ENCODE data around the gene ZNF557.
"Not testable (repeated sequence)": the region's sequence is repeated elsewhere in the genome, so short reads cannot be mapped to it uniquely, and the experiment has no call there.

ZNF557 gene

DNA sequence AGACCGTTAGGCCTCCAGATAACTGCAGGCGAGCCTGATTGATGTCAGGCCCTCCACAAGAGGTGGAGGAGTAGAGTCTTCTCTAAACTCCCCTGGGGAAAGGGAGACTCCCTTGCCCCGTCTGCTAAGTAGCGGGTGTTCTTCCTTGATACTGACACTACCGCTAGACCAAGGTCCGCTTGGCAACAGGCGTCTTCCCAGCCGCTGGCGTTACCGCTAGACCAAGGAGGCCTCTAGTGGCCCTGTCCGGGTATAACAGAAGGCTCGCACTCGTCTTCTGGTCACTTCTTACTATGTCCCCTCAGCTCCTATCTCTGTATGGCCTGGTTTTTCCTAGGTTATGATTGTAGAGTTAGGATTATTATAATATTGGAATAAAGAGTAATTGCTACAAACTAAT, 2.4 kb upstream of the ZNF557 start:
- not testable (repeated sequence) for H2AK5ac ChIP-seq (ENCODE audit: low read length); H4K91ac ChIP-seq (ENCODE audit: low read depth, low read length); H2AFZ ChIP-seq (ENCODE audit: insufficient read depth, low read length, poor library complexity); H4K12ac ChIP-seq (ENCODE audit: low read depth, low read length); H2BK120ac ChIP-seq (ENCODE audit: insufficient read depth, low read length, poor library complexity); H3K9me3 ChIP-seq (ENCODE audit: insufficient read depth, low read depth, low read length); H3K4ac ChIP-seq (ENCODE audit: low read depth, low read length); H4K8ac ChIP-seq (ENCODE audit: low read depth, low read length); H2BK12ac ChIP-seq (ENCODE audit: low read length); H3K4me1 ChIP-seq (ENCODE audit: control insufficient read depth in 1 of 2, insufficient read depth in 2 of 2, low read length in 2 of 2); H3K23ac ChIP-seq (ENCODE audit: low read length); H3K18ac ChIP-seq (ENCODE audit: low read length); H2BK5ac ChIP-seq (ENCODE audit: low read depth, low read length, poor library complexity); H3K4me2 ChIP-seq (ENCODE audit: low read length); H3K79me1 ChIP-seq (ENCODE audit: low read length); H3K4me3 ChIP-seq (ENCODE audit: low read depth, low read length); H3K79me2 ChIP-seq (ENCODE audit: control insufficient read depth, insufficient read depth, low read length, poor library complexity); H3K36me3 ChIP-seq (ENCODE audit: control insufficient read depth in 1 of 2, insufficient read depth in 2 of 2, low read length in 2 of 2); H3K14ac ChIP-seq (ENCODE audit: low read length); H3K27ac ChIP-seq (ENCODE audit: low read depth, low read length); H3K27me3 ChIP-seq (ENCODE audit: insufficient read depth, low read length); H3K9ac ChIP-seq (ENCODE audit: low read length)
- WGBS (ENCODE audit: extremely low coverage, insufficient coverage, insufficient read length) = no CpG with 5 or more reads among the region's 13 CpGs
- peak; percentile 16 to 56 for DNase-seq

- DNase-seq = peak in 1 of 2 donors; percentile 60
- Histone ChIP-seq H3K79me2 (ENCODE audit: control insufficient read depth, insufficient read depth, low read length, poor library complexity) (peaks cover 4% of the 10 kb centered on the region), H3K4ac (ENCODE audit: low read depth, low read length) (no peak overlapping the region), H3K79me1 (ENCODE audit: low read length) (peaks cover 6% of the 10 kb centered on the region), H3K18ac (ENCODE audit: low read length) (no peak overlapping the region), H2BK120ac (ENCODE audit: insufficient read depth, low read length, poor library complexity) (no peak overlapping the region), H3K27me3 (ENCODE audit: insufficient read depth, low read length) (no peaks in the 10 kb centered on the region), H2AFZ (ENCODE audit: insufficient read depth, low read length, poor library complexity) (no peak overlapping the region), H3K9ac (ENCODE audit: low read length) (no peak overlapping the region), H2AK5ac (ENCODE audit: low read length) (no peak overlapping the region), H2BK5ac (ENCODE audit: low read depth, low read length, poor library complexity) (no peak overlapping the region), H3K27ac (ENCODE audit: low read depth, low read length) (no peak overlapping the region), H2BK12ac (ENCODE audit: low read length) (no peak overlapping the region), H3K23ac (ENCODE audit: low read length) (no peak overlapping the region), H4K12ac (ENCODE audit: low read depth, low read length) (no peak overlapping the region), H3K14ac (ENCODE audit: low read length) (no peak overlapping the region), H3K9me3 (ENCODE audit: insufficient read depth, low read depth, low read length) (peaks cover 4% of the 10 kb centered on the region), H3K4me3 (ENCODE audit: low read depth, low read length) (no peak overlapping the region), H4K8ac (ENCODE audit: low read depth, low read length) (no peak overlapping the region), H3K36me3 (ENCODE audit: control insufficient read depth in 1 of 2, insufficient read depth in 2 of 2, low read length in 2 of 2) (peaks cover 4 to 8% of the 10 kb centered on the region in 2 experiments), H3K4me2 (ENCODE audit: low read length) (no peak overlapping the region), H4K91ac (ENCODE audit: low read depth, low read length) (no peak overlapping the region), H3K4me1 (ENCODE audit: control insufficient read depth in 1 of 2, insufficient read depth in 2 of 2, low read length in 2 of 2) (peaks cover 0 to 3% of the 10 kb centered on the region in 2 experiments)
- no CpG with 5 or more reads among the region's 2 CpGs for WGBS (ENCODE audit: extremely low coverage, insufficient coverage, insufficient read length)
Observed at GRCh38 chr19:7067716-7068115, 1.8 kb upstream of the ZNF557 start.

DNA sequence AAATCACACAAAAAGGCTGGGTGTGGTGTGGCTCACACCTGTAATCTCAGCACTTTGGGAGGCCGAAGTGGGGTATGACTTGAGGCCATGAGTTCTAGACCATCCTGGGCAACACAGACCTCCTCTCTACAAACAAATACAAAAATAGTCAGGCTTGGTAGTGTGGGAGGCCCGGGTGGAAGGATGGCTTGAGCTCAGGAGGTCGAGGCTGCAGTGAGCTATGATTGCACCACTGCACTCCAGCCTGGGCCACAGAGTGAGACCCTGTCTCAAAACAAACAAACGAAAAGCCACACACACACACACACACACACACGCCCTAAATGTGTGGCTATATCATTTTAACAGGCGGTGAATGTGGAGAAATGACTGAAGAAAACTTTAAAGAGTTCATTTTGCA, 904 bp upstream of the ZNF557 start:
- Histone ChIP-seq H3K4ac (ENCODE audit: low read depth, low read length) (no peak overlapping the region), H4K12ac (ENCODE audit: low read depth, low read length) (no peak overlapping the region), H2AK5ac (ENCODE audit: low read length) (no peak overlapping the region), H4K8ac (ENCODE audit: low read depth, low read length) (peak overlapping the region; percentile 85), H3K18ac (ENCODE audit: low read length) (no peak overlapping the region), H3K4me3 (ENCODE audit: low read depth, low read length) (no peak overlapping the region), H2BK5ac (ENCODE audit: low read depth, low read length, poor library complexity) (no peak overlapping the region), H3K9ac (ENCODE audit: low read length) (no peak overlapping the region), H3K79me1 (ENCODE audit: low read length) (peaks cover 6% of the 10 kb centered on the region), H3K27ac (ENCODE audit: low read depth, low read length) (no peak overlapping the region), H3K9me3 (ENCODE audit: insufficient read depth, low read depth, low read length) (peaks cover 4% of the 10 kb centered on the region), H3K4me1 (ENCODE audit: control insufficient read depth in 1 of 2, insufficient read depth in 2 of 2, low read length in 2 of 2) (peaks cover 2 to 3% of the 10 kb centered on the region in 2 experiments), H3K36me3 (ENCODE audit: control insufficient read depth in 1 of 2, insufficient read depth in 2 of 2, low read length in 2 of 2) (peaks cover 10 to 13% of the 10 kb centered on the region in 2 experiments), H3K4me2 (ENCODE audit: low read length) (peak overlapping the region; percentile 54), H3K79me2 (ENCODE audit: control insufficient read depth, insufficient read depth, low read length, poor library complexity) (peaks cover 4% of the 10 kb centered on the region), H3K27me3 (ENCODE audit: insufficient read depth, low read length) (no peaks in the 10 kb centered on the region), H4K91ac (ENCODE audit: low read depth, low read length) (no peak overlapping the region), H2AFZ (ENCODE audit: insufficient read depth, low read length, poor library complexity) (no peak overlapping the region), H3K14ac (ENCODE audit: low read length) (no peak overlapping the region), H2BK12ac (ENCODE audit: low read length) (no peak overlapping the region), H3K23ac (ENCODE audit: low read length) (no peak overlapping the region), H2BK120ac (ENCODE audit: insufficient read depth, low read length, poor library complexity) (no peak overlapping the region)
- DNase-seq = no peak
- no CpG with 5 or more reads among the region's 6 CpGs for WGBS (ENCODE audit: extremely low coverage, insufficient coverage, insufficient read length)

DNA sequence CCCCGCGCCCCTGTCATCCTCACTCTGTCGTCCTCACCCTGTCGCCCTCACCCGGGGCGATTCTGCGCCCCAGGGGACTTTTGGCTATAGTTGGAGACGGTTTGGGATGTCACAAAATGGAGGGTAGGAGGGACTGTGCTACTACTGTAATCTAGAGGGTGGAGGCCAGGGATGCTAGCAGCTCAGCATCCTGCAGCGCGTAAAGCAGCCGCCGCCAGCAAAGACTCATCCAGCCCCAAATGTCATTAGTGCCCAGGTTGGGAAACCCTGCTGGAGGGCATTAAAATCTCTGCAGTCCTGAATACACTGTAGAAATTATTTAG, 362 bp downstream of the ZNF557 start:
- peaks cover 4% of the 10 kb centered on the region for H3K79me2 ChIP-seq (ENCODE audit: control insufficient read depth, insufficient read depth, low read length, poor library complexity)

More for the DNA sequence above, 362 bp downstream of the ZNF557 start:
- peak overlapping the region; percentile 63 for H3K18ac ChIP-seq (ENCODE audit: low read length)
- peak overlapping the region; percentile 26 for H3K4ac ChIP-seq (ENCODE audit: low read depth, low read length)
- H3K14ac ChIP-seq (ENCODE audit: low read length) = peak overlapping the region; percentile 88
- H3K9ac ChIP-seq (ENCODE audit: low read length) = peak overlapping the region; percentile 93
- WGBS (ENCODE audit: extremely low coverage, insufficient coverage, insufficient read length) = no CpG with 5 or more reads among the region's 12 CpGs
- no peak overlapping the region for H2BK5ac ChIP-seq (ENCODE audit: low read depth, low read length, poor library complexity)
- H4K91ac ChIP-seq (ENCODE audit: low read depth, low read length) = peak overlapping the region; percentile 77
- H3K79me1 ChIP-seq (ENCODE audit: low read length) = peaks cover 10% of the 10 kb centered on the region
- H3K27ac ChIP-seq (ENCODE audit: low read depth, low read length) = peak overlapping the region; percentile 81
- no peak overlapping the region for H2AK5ac ChIP-seq (ENCODE audit: low read length)
- H3K4me1 ChIP-seq (ENCODE audit: control insufficient read depth in 1 of 2, insufficient read depth in 2 of 2, low read length in 2 of 2) = peaks cover 5 to 8% of the 10 kb centered on the region in 2 experiments
- peaks cover 7% of the 10 kb centered on the region for H3K9me3 ChIP-seq (ENCODE audit: insufficient read depth, low read depth, low read length)
- no peak overlapping the region for H3K23ac ChIP-seq (ENCODE audit: low read length)
- peaks cover 15 to 18% of the 10 kb centered on the region in 2 experiments for H3K36me3 ChIP-seq (ENCODE audit: control insufficient read depth in 1 of 2, insufficient read depth in 2 of 2, low read length in 2 of 2)
- H2BK12ac ChIP-seq (ENCODE audit: low read length) = no peak overlapping the region
- H3K27me3 ChIP-seq (ENCODE audit: insufficient read depth, low read length) = no peaks in the 10 kb centered on the region
- H4K12ac ChIP-seq (ENCODE audit: low read depth, low read length) = peak overlapping the region; percentile 95
- H2AFZ ChIP-seq (ENCODE audit: insufficient read depth, low read length, poor library complexity) = peak overlapping the region; percentile 96
- peak overlapping the region; percentile 99 for H4K8ac ChIP-seq (ENCODE audit: low read depth, low read length)
- peak overlapping the region; percentile 89 for H2BK120ac ChIP-seq (ENCODE audit: insufficient read depth, low read length, poor library complexity)
- no peak for DNase-seq
- peak overlapping the region; percentile 99 for H3K4me2 ChIP-seq (ENCODE audit: low read length)
- peak overlapping the region; percentile 93 for H3K4me3 ChIP-seq (ENCODE audit: low read depth, low read length)
